ENCODE data around the gene VSX1.

VSX1 gene

GRCh38 chr20:25087186-25087929 lies 5.4 kb upstream of the VSX1 start:
- POLR2A ChIA-PET, result no interaction called here
- DNase-seq, result no peak
- Histone ChIP-seq H3K9me3 (ENCODE audit: control extremely low read depth in 1 of 5, control insufficient read depth in 4 of 5, insufficient read depth in 2 of 5, low read depth in 1 of 5, low read length in 4 of 5) (peaks cover 0 to 3% (median 0%) of the 10 kb centered on the region in 5 experiments), H3K36me3 (ENCODE audit: control insufficient read depth in 4 of 4, insufficient read depth in 4 of 4, low read length in 3 of 4) (no peaks in the 10 kb centered on the region), H3K4me1 (ENCODE audit: control extremely low read depth in 1 of 4, control insufficient read depth in 4 of 4, insufficient read depth in 4 of 4, low read length in 3 of 4) (peaks cover 0 to 30% (median 11%) of the 10 kb centered on the region in 4 experiments), H3K27me3 (replicated peaks in 2 of 5; ENCODE audit: control insufficient read depth in 4 of 5, insufficient read depth in 5 of 5, low read length in 4 of 5) (peaks cover 2 to 51% (median 39%) of the 10 kb centered on the region in 5 experiments), H3K27ac (ENCODE audit: insufficient read depth in 1 of 2, low read depth in 1 of 2, low read length in 2 of 2, poor library complexity in 1 of 2, severe bottlenecking in 2 of 2) (no peak overlapping the region), H3K4me3 (ENCODE audit: control insufficient read depth in 1 of 7, extremely low read depth in 1 of 7, insufficient read depth in 4 of 7, low read depth in 2 of 7, low read length in 6 of 7) (no peak overlapping the region)
- CTCF ChIA-PET, result no interaction called here
- WGBS (ENCODE audit: insufficient coverage), result 100% methylated on average over 2 of the region's 4 CpGs

GRCh38 chr20:25085756-25086495 lies 4.0 kb upstream of the VSX1 start:
- DNase-seq, result no peak
- Histone ChIP-seq H3K9me3 (ENCODE audit: control extremely low read depth in 1 of 5, control insufficient read depth in 4 of 5, insufficient read depth in 2 of 5, low read depth in 1 of 5, low read length in 4 of 5) (peaks cover 0 to 3% (median 0%) of the 10 kb centered on the region in 5 experiments), H3K27me3 (replicated peaks in 2 of 5; ENCODE audit: control insufficient read depth in 4 of 5, insufficient read depth in 5 of 5, low read length in 4 of 5) (peaks cover 2 to 66% (median 42%) of the 10 kb centered on the region in 5 experiments), H3K4me1 (ENCODE audit: control extremely low read depth in 1 of 4, control insufficient read depth in 4 of 4, insufficient read depth in 4 of 4, low read length in 3 of 4) (peaks cover 0 to 33% (median 12%) of the 10 kb centered on the region in 4 experiments), H3K4me3 (ENCODE audit: control insufficient read depth in 1 of 7, extremely low read depth in 1 of 7, insufficient read depth in 4 of 7, low read depth in 2 of 7, low read length in 6 of 7) (no peak overlapping the region), H3K27ac (ENCODE audit: insufficient read depth in 1 of 2, low read depth in 1 of 2, low read length in 2 of 2, poor library complexity in 1 of 2, severe bottlenecking in 2 of 2) (no peak overlapping the region), H3K36me3 (ENCODE audit: control insufficient read depth in 4 of 4, insufficient read depth in 4 of 4, low read length in 3 of 4) (no peaks in the 10 kb centered on the region)
- 80% methylated on average over 7 of the region's 10 CpGs for WGBS (ENCODE audit: insufficient coverage)
- ChIA-PET POLR2A (no interaction called here), CTCF (interaction anchor here (0.6 to 1.8 kb wide), 3 partner anchors 23 to 91 kb away, joined by 3 read pairs; no protein-coding TSS in a partner anchor)

- no peaks in the 10 kb centered on the region for H3K36me3 ChIP-seq (ENCODE audit: control insufficient read depth in 4 of 4, insufficient read depth in 4 of 4, low read length in 3 of 4)
- peak in 1 of 3 donors; percentile 36 for DNase-seq
- CTCF ChIA-PET, result interaction anchor here (1.8 kb wide), 1 partner anchor 90 kb away, joined by 3 read pairs; no protein-coding TSS in a partner anchor
- peaks cover 0 to 24% (median 12%) of the 10 kb centered on the region in 4 experiments for H3K4me1 ChIP-seq (ENCODE audit: control extremely low read depth in 1 of 4, control insufficient read depth in 4 of 4, insufficient read depth in 4 of 4, low read length in 3 of 4)
- POLR2A ChIA-PET, result no interaction called here
- peaks cover 12 to 74% (median 50%) of the 10 kb centered on the region in 5 experiments for H3K27me3 ChIP-seq (replicated peaks in 2 of 5; ENCODE audit: control insufficient read depth in 4 of 5, insufficient read depth in 5 of 5, low read length in 4 of 5)
- 3% methylated on average over 34 of the region's 36 CpGs for WGBS (ENCODE audit: insufficient coverage)
- H3K9me3 ChIP-seq (ENCODE audit: control extremely low read depth in 1 of 5, control insufficient read depth in 4 of 5, insufficient read depth in 2 of 5, low read depth in 1 of 5, low read length in 4 of 5), result peaks cover 0 to 3% (median 0%) of the 10 kb centered on the region in 5 experiments
- no peak overlapping the region for H3K4me3 ChIP-seq (ENCODE audit: control insufficient read depth in 1 of 7, extremely low read depth in 1 of 7, insufficient read depth in 4 of 7, low read depth in 2 of 7, low read length in 6 of 7)
- H3K27ac ChIP-seq (ENCODE audit: insufficient read depth in 1 of 2, low read depth in 1 of 2, low read length in 2 of 2, poor library complexity in 1 of 2, severe bottlenecking in 2 of 2), result no peak overlapping the region
Measured at GRCh38 chr20:25084626-25085187, 2.8 kb upstream of the VSX1 start.

- 4% methylated on average over 52 of the region's 54 CpGs for WGBS (ENCODE audit: insufficient coverage)
- ChIA-PET CTCF (interaction anchor here (1.8 kb wide), 1 partner anchor 90 kb away, joined by 4 read pairs; no protein-coding TSS in a partner anchor), POLR2A (no interaction called here)
- Histone ChIP-seq H3K36me3 (ENCODE audit: control insufficient read depth in 4 of 4, insufficient read depth in 4 of 4, low read length in 3 of 4) (no peaks in the 10 kb centered on the region), H3K4me1 (ENCODE audit: control extremely low read depth in 1 of 4, control insufficient read depth in 4 of 4, insufficient read depth in 4 of 4, low read length in 3 of 4) (peaks cover 0 to 24% (median 12%) of the 10 kb centered on the region in 4 experiments), H3K9me3 (ENCODE audit: control extremely low read depth in 1 of 5, control insufficient read depth in 4 of 5, insufficient read depth in 2 of 5, low read depth in 1 of 5, low read length in 4 of 5) (peaks cover 0 to 3% (median 0%) of the 10 kb centered on the region in 5 experiments), H3K4me3 (ENCODE audit: control insufficient read depth in 1 of 7, extremely low read depth in 1 of 7, insufficient read depth in 4 of 7, low read depth in 2 of 7, low read length in 6 of 7) (no peak overlapping the region), H3K27ac (ENCODE audit: insufficient read depth in 1 of 2, low read depth in 1 of 2, low read length in 2 of 2, poor library complexity in 1 of 2, severe bottlenecking in 2 of 2) (no peak overlapping the region), H3K27me3 (replicated peaks in 2 of 5; ENCODE audit: control insufficient read depth in 4 of 5, insufficient read depth in 5 of 5, low read length in 4 of 5) (peaks cover 13 to 80% (median 51%) of the 10 kb centered on the region in 5 experiments)
- DNase-seq, result peak in 2 of 3 donors; percentile 29 to 49
Measured at GRCh38 chr20:25083773-25084625, 2.1 kb upstream of the VSX1 start.

GRCh38 chr20:25083141-25083772 lies 1.3 kb upstream of the VSX1 start:
- Histone ChIP-seq H3K9me3 (ENCODE audit: control extremely low read depth in 1 of 5, control insufficient read depth in 4 of 5, insufficient read depth in 2 of 5, low read depth in 1 of 5, low read length in 4 of 5) (peaks cover 0 to 3% (median 0%) of the 10 kb centered on the region in 5 experiments), H3K36me3 (ENCODE audit: control insufficient read depth in 4 of 4, insufficient read depth in 4 of 4, low read length in 3 of 4) (no peaks in the 10 kb centered on the region), H3K4me3 (ENCODE audit: control insufficient read depth in 1 of 7, extremely low read depth in 1 of 7, insufficient read depth in 4 of 7, low read depth in 2 of 7, low read length in 6 of 7) (no peak overlapping the region), H3K27ac (ENCODE audit: insufficient read depth in 1 of 2, low read depth in 1 of 2, low read length in 2 of 2, poor library complexity in 1 of 2, severe bottlenecking in 2 of 2) (no peak overlapping the region), H3K27me3 (replicated peaks in 2 of 5; ENCODE audit: control insufficient read depth in 4 of 5, insufficient read depth in 5 of 5, low read length in 4 of 5) (peaks cover 13 to 88% (median 57%) of the 10 kb centered on the region in 5 experiments), H3K4me1 (ENCODE audit: control extremely low read depth in 1 of 4, control insufficient read depth in 4 of 4, insufficient read depth in 4 of 4, low read length in 3 of 4) (peaks cover 0 to 24% (median 12%) of the 10 kb centered on the region in 4 experiments)
- no peak for DNase-seq
- ChIA-PET POLR2A (no interaction called here), CTCF (interaction anchor here (1.8 kb wide), 1 partner anchor 90 kb away, joined by 4 read pairs; no protein-coding TSS in a partner anchor)
- WGBS (ENCODE audit: insufficient coverage), result 5% methylated on average over 37 of the region's 44 CpGs

- Histone ChIP-seq H3K9me3 (ENCODE audit: control extremely low read depth in 1 of 5, control insufficient read depth in 4 of 5, insufficient read depth in 2 of 5, low read depth in 1 of 5, low read length in 4 of 5) (peaks cover 0 to 3% (median 0%) of the 10 kb centered on the region in 5 experiments), H3K27ac (ENCODE audit: insufficient read depth in 1 of 2, low read depth in 1 of 2, low read length in 2 of 2, poor library complexity in 1 of 2, severe bottlenecking in 2 of 2) (no peak overlapping the region), H3K4me3 (ENCODE audit: control insufficient read depth in 1 of 7, extremely low read depth in 1 of 7, insufficient read depth in 4 of 7, low read depth in 2 of 7, low read length in 6 of 7) (no peak overlapping the region), H3K27me3 (replicated peaks in 2 of 5; ENCODE audit: control insufficient read depth in 4 of 5, insufficient read depth in 5 of 5, low read length in 4 of 5) (peaks cover 13 to 95% (median 63%) of the 10 kb centered on the region in 5 experiments), H3K4me1 (ENCODE audit: control extremely low read depth in 1 of 4, control insufficient read depth in 4 of 4, insufficient read depth in 4 of 4, low read length in 3 of 4) (peaks cover 0 to 30% (median 17%) of the 10 kb centered on the region in 4 experiments), H3K36me3 (ENCODE audit: control insufficient read depth in 4 of 4, insufficient read depth in 4 of 4, low read length in 3 of 4) (no peaks in the 10 kb centered on the region)
- WGBS (ENCODE audit: insufficient coverage), result 8% methylated on average over 2 of the region's 9 CpGs
- DNase-seq, result no peak
- ChIA-PET CTCF (interaction anchor here (1.8 kb wide), 1 partner anchor 89 kb away, joined by 4 read pairs; no protein-coding TSS in a partner anchor), POLR2A (no interaction called here)
Measured at GRCh38 chr20:25082498-25082873, 545 bp upstream of the VSX1 start.

Measured in common myeloid progenitor, CD34-positive (primary cell).